HepG2 (cell line): ENCODE measurements around the gene ESPNL. TPM values are rescaled to one million over a fixed set of nuclear protein-coding genes. Genes with fewer than 3 reads are reported as not detected.
A peak's percentile ranks its signal among the peaks of the same experiment; 100 is the strongest.

Experiments used
- ARNTL ChIP-seq: sonication (generic); formaldehyde crosslinking; IDR thresholded peaks from 2 replicates; pipeline ENCODE4 v1.4.0; 2020; ENCODE audit warnings: mild to moderate bottlenecking, missing genetic modification reagents
- CEBPZ ChIP-seq: IDR thresholded peaks from 2 replicates; pipeline ENCODE4 v1.6.1; 2012; ENCODE audit warnings: low read length, improper control_type of control experiment
- CERS6 ChIP-seq: sonication (generic); formaldehyde crosslinking; IDR thresholded peaks from 2 replicates; pipeline ENCODE4 v1.5.0; 2020; ENCODE audit warnings: missing genetic modification reagents
- JUND ChIP-seq: sonication (generic); formaldehyde crosslinking; IDR thresholded peaks from 2 replicates; pipeline ENCODE4 v1.8.0; 2022; ENCODE audit warnings: mild to moderate bottlenecking, missing genetic modification reagents
- MXD3 ChIP-seq: IDR thresholded peaks from 2 replicates; pipeline ENCODE4 v1.6.1; 2016; ENCODE audit warnings: mild to moderate bottlenecking, missing biosample characterization, missing genetic modification reagents
- NR2F1 ChIP-seq, 2 experiments: fragments of 450-650 bp in 1 of 2; formaldehyde crosslinking in 1 of 2; IDR thresholded peaks; 2 replicates each; pipeline versions ENCODE4 v1.5.0 to v1.6.1; 2016 to 2020; ENCODE audit warnings: mild to moderate bottlenecking in 1 of 2, missing compliant biosample characterization in 1 of 2, missing genetic modification reagents in 1 of 2, moderate library complexity in 1 of 2
- STAG1 ChIP-seq: sonication (generic); formaldehyde crosslinking; IDR thresholded peaks from 2 replicates; pipeline ENCODE4 v1.4.0; 2020; ENCODE audit warnings: missing genetic modification reagents
- TBX2 ChIP-seq: sonication (generic); formaldehyde crosslinking; IDR thresholded peaks from 2 replicates; pipeline ENCODE4 v1.5.0; 2020; ENCODE audit warnings: missing genetic modification reagents, mild to moderate bottlenecking, borderline replicate concordance
- ZKSCAN8 ChIP-seq: IDR thresholded peaks from 2 replicates; pipeline ENCODE4 v1.6.1; 2016; ENCODE audit warnings: borderline replicate concordance, missing genetic modification reagents, missing compliant biosample characterization
- ZMYM4 ChIP-seq: sonication (generic); formaldehyde crosslinking; IDR thresholded peaks from 2 replicates; pipeline ENCODE4 v1.8.1; 2023; ENCODE audit warnings: mild to moderate bottlenecking, missing genetic modification reagents
- polyA plus RNA-seq, 8 experiments: library from polyadenylated mRNA; depleted of rRNA in 3 of 8; stranded (reverse) in 7 of 8; unstranded in 1 of 8; fragments of >200 nt; fragmentation: Illumina TruSeq in 4 of 8; extraction: Trizol in 4 of 8; gene quantifications; 2 replicates each; pipeline versions ENCODE4 v1.2.1 to v1.2.3, GENCODE V29; 2011 to 2016; ENCODE audit warnings: low read depth in 4 of 8, missing spikeins in 1 of 8, mixed read lengths in 1 of 8; ENCODE audit not compliant: insufficient read depth in 1 of 8
- total RNA-seq, 5 experiments: library from RNA; depleted of rRNA; stranded (reverse); fragments of >200 nt; fragmentation: Illumina TruSeq; extraction: Trizol; gene quantifications; 2 replicates each; pipeline ENCODE4 v1.2.3, GENCODE V29; 2016; ENCODE audit warnings: low read depth in 1 of 5
- TF ChIP-seq, protein P1 (sequence below): sonication (generic); formaldehyde crosslinking; IDR thresholded peaks from 2 replicates; pipeline ENCODE4 v1.4.0; 2020; ENCODE audit warnings: missing genetic modification reagents
- TF ChIP-seq, protein P2 (sequence below), 2 experiments: fragments of 450-650 bp in 1 of 2; sonication (generic) in 1 of 2; formaldehyde crosslinking; IDR thresholded peaks; 2 replicates each; pipeline versions ENCODE4 v1.5.0 to v1.8.0; 2020 to 2022; ENCODE audit warnings: mild to moderate bottlenecking in 1 of 2, missing genetic modification reagents in 1 of 2
- TF ChIP-seq, protein P3 (sequence below): sonication (generic); formaldehyde crosslinking; IDR thresholded peaks from 2 replicates; pipeline ENCODE4 v1.5.0; 2020; ENCODE audit warnings: missing genetic modification reagents
- TF ChIP-seq, protein P4 (sequence below): sonication (generic); formaldehyde crosslinking; IDR thresholded peaks from 2 replicates; pipeline ENCODE4 v1.4.0; 2020; ENCODE audit warnings: mild to moderate bottlenecking, missing genetic modification reagents

The ESPNL gene
- total and polyA plus RNA-seq, 2 of the 13 experiments (the other 11 are each of a cell fraction or from before 2014, with no cell fraction given): 0.45 to 0.80 TPM

DNA sequence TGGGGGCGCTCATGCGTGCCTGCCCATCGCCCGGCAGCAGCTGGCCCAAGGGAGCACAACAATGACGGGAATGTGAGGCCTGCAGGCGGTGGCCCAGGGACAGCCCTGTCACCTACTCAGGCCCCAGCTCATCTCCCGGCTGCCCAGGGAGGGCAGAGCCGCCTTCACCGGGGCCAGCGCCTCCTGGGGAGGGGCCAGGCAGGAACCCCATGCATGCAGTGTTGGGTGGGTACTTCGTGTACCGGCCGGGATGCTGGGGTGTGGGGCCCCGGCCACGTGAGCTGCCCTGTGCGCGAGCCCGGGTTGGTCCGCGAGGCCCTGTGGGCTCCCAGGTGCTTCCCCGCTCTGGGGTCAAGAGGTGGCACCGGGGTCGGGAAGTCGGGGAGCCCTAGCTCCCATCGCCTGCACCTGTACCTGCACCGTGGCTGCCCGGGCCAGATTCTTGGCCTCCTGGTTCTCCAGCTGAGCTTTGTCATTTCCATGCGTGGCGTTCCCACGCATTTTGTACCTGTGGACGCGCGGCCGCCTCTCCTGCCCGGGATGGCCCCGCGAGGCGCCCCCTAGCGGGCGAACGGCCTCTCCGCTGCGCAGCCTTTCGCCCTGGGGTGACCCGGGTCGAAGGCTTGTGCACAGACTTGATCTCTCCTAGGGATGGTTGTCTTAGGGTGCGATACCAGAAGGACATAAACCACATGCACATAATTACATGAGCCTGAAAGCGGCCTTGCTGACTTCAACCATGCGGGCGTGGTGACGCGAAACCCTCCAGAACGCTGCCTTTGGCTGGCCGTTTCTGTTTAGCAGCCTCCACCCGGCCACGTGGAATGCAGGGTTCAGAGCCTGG, 39.3 kb downstream of the ESPNL start (continued):
- TF ChIP-seq, protein P1, sequence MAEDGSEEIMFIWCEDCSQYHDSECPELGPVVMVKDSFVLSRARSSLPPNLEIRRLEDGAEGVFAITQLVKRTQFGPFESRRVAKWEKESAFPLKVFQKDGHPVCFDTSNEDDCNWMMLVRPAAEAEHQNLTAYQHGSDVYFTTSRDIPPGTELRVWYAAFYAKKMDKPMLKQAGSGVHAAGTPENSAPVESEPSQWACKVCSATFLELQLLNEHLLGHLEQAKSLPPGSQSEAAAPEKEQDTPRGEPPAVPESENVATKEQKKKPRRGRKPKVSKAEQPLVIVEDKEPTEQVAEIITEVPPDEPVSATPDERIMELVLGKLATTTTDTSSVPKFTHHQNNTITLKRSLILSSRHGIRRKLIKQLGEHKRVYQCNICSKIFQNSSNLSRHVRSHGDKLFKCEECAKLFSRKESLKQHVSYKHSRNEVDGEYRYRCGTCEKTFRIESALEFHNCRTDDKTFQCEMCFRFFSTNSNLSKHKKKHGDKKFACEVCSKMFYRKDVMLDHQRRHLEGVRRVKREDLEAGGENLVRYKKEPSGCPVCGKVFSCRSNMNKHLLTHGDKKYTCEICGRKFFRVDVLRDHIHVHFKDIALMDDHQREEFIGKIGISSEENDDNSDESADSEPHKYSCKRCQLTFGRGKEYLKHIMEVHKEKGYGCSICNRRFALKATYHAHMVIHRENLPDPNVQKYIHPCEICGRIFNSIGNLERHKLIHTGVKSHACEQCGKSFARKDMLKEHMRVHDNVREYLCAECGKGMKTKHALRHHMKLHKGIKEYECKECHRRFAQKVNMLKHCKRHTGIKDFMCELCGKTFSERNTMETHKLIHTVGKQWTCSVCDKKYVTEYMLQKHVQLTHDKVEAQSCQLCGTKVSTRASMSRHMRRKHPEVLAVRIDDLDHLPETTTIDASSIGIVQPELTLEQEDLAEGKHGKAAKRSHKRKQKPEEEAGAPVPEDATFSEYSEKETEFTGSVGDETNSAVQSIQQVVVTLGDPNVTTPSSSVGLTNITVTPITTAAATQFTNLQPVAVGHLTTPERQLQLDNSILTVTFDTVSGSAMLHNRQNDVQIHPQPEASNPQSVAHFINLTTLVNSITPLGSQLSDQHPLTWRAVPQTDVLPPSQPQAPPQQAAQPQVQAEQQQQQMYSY (CRISPR knock-in tag): no peak
- TF ChIP-seq, protein P2, sequence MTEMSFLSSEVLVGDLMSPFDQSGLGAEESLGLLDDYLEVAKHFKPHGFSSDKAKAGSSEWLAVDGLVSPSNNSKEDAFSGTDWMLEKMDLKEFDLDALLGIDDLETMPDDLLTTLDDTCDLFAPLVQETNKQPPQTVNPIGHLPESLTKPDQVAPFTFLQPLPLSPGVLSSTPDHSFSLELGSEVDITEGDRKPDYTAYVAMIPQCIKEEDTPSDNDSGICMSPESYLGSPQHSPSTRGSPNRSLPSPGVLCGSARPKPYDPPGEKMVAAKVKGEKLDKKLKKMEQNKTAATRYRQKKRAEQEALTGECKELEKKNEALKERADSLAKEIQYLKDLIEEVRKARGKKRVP (CRISPR knock-in tag; IDR thresholded peaks at IDR 0.05): no peak
- TF ChIP-seq, protein P3, sequence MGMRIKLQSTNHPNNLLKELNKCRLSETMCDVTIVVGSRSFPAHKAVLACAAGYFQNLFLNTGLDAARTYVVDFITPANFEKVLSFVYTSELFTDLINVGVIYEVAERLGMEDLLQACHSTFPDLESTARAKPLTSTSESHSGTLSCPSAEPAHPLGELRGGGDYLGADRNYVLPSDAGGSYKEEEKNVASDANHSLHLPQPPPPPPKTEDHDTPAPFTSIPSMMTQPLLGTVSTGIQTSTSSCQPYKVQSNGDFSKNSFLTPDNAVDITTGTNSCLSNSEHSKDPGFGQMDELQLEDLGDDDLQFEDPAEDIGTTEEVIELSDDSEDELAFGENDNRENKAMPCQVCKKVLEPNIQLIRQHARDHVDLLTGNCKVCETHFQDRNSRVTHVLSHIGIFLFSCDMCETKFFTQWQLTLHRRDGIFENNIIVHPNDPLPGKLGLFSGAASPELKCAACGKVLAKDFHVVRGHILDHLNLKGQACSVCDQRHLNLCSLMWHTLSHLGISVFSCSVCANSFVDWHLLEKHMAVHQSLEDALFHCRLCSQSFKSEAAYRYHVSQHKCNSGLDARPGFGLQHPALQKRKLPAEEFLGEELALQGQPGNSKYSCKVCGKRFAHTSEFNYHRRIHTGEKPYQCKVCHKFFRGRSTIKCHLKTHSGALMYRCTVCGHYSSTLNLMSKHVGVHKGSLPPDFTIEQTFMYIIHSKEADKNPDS (CRISPR knock-in tag): no peak
- TF ChIP-seq ZKSCAN8 (CRISPR knock-in tag) (no peak), TBX2 (no peak), NR2F1 (CRISPR knock-in tag; IDR thresholded peaks at IDR 0.05) (peak; percentile 43 to 69; a peak in 3 of 4 replicates), ARNTL (CRISPR knock-in tag) (no peak), ZMYM4 (CRISPR knock-in tag) (no peak), MXD3 (CRISPR knock-in tag) (no peak), STAG1 (CRISPR knock-in tag) (peak; percentile 55), CERS6 (CRISPR knock-in tag) (no peak), CEBPZ (no peak), JUND (no peak)
- TF ChIP-seq, protein P4, sequence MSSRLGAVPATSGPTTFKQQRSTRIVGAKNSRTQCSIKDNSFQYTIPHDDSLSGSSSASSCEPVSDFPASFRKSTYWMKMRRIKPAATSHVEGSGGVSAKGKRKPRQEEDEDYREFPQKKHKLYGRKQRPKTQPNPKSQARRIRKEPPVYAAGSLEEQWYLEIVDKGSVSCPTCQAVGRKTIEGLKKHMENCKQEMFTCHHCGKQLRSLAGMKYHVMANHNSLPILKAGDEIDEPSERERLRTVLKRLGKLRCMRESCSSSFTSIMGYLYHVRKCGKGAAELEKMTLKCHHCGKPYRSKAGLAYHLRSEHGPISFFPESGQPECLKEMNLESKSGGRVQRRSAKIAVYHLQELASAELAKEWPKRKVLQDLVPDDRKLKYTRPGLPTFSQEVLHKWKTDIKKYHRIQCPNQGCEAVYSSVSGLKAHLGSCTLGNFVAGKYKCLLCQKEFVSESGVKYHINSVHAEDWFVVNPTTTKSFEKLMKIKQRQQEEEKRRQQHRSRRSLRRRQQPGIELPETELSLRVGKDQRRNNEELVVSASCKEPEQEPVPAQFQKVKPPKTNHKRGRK (CRISPR knock-in tag): 0 out of 2 replicates have a peak, but pooled peaks have one; percentile 31
